ENCODE data around the gene ZC3H12C.
"Not testable (repeated sequence)": the region's sequence is repeated elsewhere in the genome, so short reads cannot be mapped to it uniquely, and the experiment has no call there.

Gene ZC3H12C

GRCh38 chr11:110092515-110093406 is at the start of gene ZC3H12C:
TSS of gene ZC3H12C (plus strand) at chr11:110093392. CDS start at chr11:110093412, 20 bp downstream.
- no peak for TF ChIP-seq GATA1 (IDR thresholded peaks at IDR 0.05; ENCODE audit: low read depth, low read length)
- no peak for TF ChIP-seq POLR2A (IDR thresholded peaks at IDR 0.05; ENCODE audit: low read length)
- DNase-seq, result peak; percentile 78 to 82

- no peak for TF ChIP-seq GATA1 (IDR thresholded peaks at IDR 0.05; ENCODE audit: low read depth, low read length)
- no peak for TF ChIP-seq POLR2A (IDR thresholded peaks at IDR 0.05; ENCODE audit: low read length)
- no peak for DNase-seq
Observed at GRCh38 chr11:110044226-110044968, 48.8 kb upstream of the ZC3H12C start.

GRCh38 chr11:110046775-110047380 is 46.3 kb upstream of the ZC3H12C start:
- TF ChIP-seq POLR2A (IDR thresholded peaks at IDR 0.05; ENCODE audit: low read length), result no peak
- no peak for TF ChIP-seq GATA1 (IDR thresholded peaks at IDR 0.05; ENCODE audit: low read depth, low read length)
- DNase-seq, result no peak

GRCh38 chr11:110049501-110050200 is 43.5 kb upstream of the ZC3H12C start:
- TF ChIP-seq GATA1 (IDR thresholded peaks at IDR 0.05; ENCODE audit: low read depth, low read length) (no peak), POLR2A (IDR thresholded peaks at IDR 0.05; ENCODE audit: low read length) (no peak)
- DNase-seq, result no peak

GRCh38 chr11:110050201-110050506 is 43.0 kb upstream of the ZC3H12C start:
- no peak for DNase-seq
- TF ChIP-seq POLR2A (IDR thresholded peaks at IDR 0.05; ENCODE audit: low read length) (no peak), GATA1 (IDR thresholded peaks at IDR 0.05; ENCODE audit: low read depth, low read length) (no peak)

- TF ChIP-seq GATA1 (IDR thresholded peaks at IDR 0.05; ENCODE audit: low read depth, low read length) (no peak), POLR2A (IDR thresholded peaks at IDR 0.05; ENCODE audit: low read length) (no peak)
- no peak for DNase-seq
Observed at GRCh38 chr11:110053848-110054414, 39.3 kb upstream of the ZC3H12C start.

GRCh38 chr11:110056956-110057355 is 36.2 kb upstream of the ZC3H12C start:
- TF ChIP-seq GATA1 (IDR thresholded peaks at IDR 0.05; ENCODE audit: low read depth, low read length) (no peak), POLR2A (IDR thresholded peaks at IDR 0.05; ENCODE audit: low read length) (no peak)
- no peak for DNase-seq

- no peak for TF ChIP-seq POLR2A (IDR thresholded peaks at IDR 0.05; ENCODE audit: low read length)
- TF ChIP-seq GATA1 (IDR thresholded peaks at IDR 0.05; ENCODE audit: low read depth, low read length), result no peak
- DNase-seq, result no peak
Observed at GRCh38 chr11:110059706-110060463, 33.3 kb upstream of the ZC3H12C start.

GRCh38 chr11:110061296-110061695 is 31.9 kb upstream of the ZC3H12C start:
- no peak for DNase-seq
- TF ChIP-seq GATA1 (IDR thresholded peaks at IDR 0.05; ENCODE audit: low read depth, low read length) (no peak), POLR2A (IDR thresholded peaks at IDR 0.05; ENCODE audit: low read length) (no peak)

- TF ChIP-seq GATA1 (IDR thresholded peaks at IDR 0.05; ENCODE audit: low read depth, low read length) (no peak), POLR2A (IDR thresholded peaks at IDR 0.05; ENCODE audit: low read length) (no peak)
- no peak for DNase-seq
Observed at GRCh38 chr11:110062247-110062646, 30.9 kb upstream of the ZC3H12C start.

- no peak for TF ChIP-seq GATA1 (IDR thresholded peaks at IDR 0.05; ENCODE audit: low read depth, low read length)
- TF ChIP-seq POLR2A (IDR thresholded peaks at IDR 0.05; ENCODE audit: low read length), result no peak
- no peak for DNase-seq
Observed at GRCh38 chr11:110065189-110065588, 28.0 kb upstream of the ZC3H12C start.

- not testable (repeated sequence) for DNase-seq
Observed at GRCh38 chr11:110068001-110068400, 25.2 kb upstream of the ZC3H12C start.

Data from erythroblast (primary cell).